Neuron (in vitro differentiated cells): Measurements from ENCODE around the gene MAPK8IP3.
A peak's percentile ranks its signal among the peaks of the same experiment; 100 is the strongest.

Experiments
- H2AFZ ChIP-seq: one replicate; pipeline ENCODE4 v1.6.1; 2013; ENCODE audit warnings: low read depth, mild to moderate bottlenecking, inconsistent platforms, low read length, moderate library complexity
- H3K27me3 ChIP-seq: one replicate; pipeline ENCODE4 v1.6.1; 2013; ENCODE audit warnings: low read length; ENCODE audit not compliant: insufficient read depth
- H3K36me3 ChIP-seq: one replicate; pipeline ENCODE4 v1.6.1; 2013; ENCODE audit warnings: low read length; ENCODE audit not compliant: insufficient read depth
- H3K4me1 ChIP-seq: one replicate; pipeline ENCODE4 v1.6.1; 2013; ENCODE audit warnings: low read length; ENCODE audit not compliant: insufficient read depth
- H3K4me3 ChIP-seq: 2 replicates; pipeline ENCODE4 v1.5.1; 2013; ENCODE audit warnings: mild to moderate bottlenecking, low read length, moderate library complexity
- H3K9me3 ChIP-seq: one replicate; pipeline ENCODE4 v1.6.1; 2013; ENCODE audit warnings: low read length

MAPK8IP3 gene, protein sequence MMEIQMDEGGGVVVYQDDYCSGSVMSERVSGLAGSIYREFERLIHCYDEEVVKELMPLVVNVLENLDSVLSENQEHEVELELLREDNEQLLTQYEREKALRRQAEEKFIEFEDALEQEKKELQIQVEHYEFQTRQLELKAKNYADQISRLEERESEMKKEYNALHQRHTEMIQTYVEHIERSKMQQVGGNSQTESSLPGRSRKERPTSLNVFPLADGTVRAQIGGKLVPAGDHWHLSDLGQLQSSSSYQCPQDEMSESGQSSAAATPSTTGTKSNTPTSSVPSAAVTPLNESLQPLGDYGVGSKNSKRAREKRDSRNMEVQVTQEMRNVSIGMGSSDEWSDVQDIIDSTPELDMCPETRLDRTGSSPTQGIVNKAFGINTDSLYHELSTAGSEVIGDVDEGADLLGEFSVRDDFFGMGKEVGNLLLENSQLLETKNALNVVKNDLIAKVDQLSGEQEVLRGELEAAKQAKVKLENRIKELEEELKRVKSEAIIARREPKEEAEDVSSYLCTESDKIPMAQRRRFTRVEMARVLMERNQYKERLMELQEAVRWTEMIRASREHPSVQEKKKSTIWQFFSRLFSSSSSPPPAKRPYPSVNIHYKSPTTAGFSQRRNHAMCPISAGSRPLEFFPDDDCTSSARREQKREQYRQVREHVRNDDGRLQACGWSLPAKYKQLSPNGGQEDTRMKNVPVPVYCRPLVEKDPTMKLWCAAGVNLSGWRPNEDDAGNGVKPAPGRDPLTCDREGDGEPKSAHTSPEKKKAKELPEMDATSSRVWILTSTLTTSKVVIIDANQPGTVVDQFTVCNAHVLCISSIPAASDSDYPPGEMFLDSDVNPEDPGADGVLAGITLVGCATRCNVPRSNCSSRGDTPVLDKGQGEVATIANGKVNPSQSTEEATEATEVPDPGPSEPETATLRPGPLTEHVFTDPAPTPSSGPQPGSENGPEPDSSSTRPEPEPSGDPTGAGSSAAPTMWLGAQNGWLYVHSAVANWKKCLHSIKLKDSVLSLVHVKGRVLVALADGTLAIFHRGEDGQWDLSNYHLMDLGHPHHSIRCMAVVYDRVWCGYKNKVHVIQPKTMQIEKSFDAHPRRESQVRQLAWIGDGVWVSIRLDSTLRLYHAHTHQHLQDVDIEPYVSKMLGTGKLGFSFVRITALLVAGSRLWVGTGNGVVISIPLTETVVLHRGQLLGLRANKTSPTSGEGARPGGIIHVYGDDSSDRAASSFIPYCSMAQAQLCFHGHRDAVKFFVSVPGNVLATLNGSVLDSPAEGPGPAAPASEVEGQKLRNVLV (N-terminal part only)

GRCh38 chr16:1705688-1706385, at the start of gene MAPK8IP3:
MAPK8IP3 (plus strand) TSS chr16:1706195; CDS start chr16:1706340, 145 bp downstream.
- H3K36me3 ChIP-seq = peaks cover 17% of the 10 kb centered on the region
- peak within 1 kb of the TSS; percentile 94 for H3K4me3 ChIP-seq
- H2AFZ ChIP-seq = peak within 1 kb of the TSS; percentile 15
- H3K4me1 ChIP-seq = peaks cover 21% of the 10 kb centered on the region
- no peaks in the 10 kb centered on the region for H3K9me3 ChIP-seq
- H3K27me3 ChIP-seq = no peaks in the 10 kb centered on the region

- no peak overlapping the region for H2AFZ ChIP-seq
- H3K4me3 ChIP-seq = no peak overlapping the region
- H3K27me3 ChIP-seq = no peaks in the 10 kb centered on the region
- no peaks in the 10 kb centered on the region for H3K9me3 ChIP-seq
- peaks cover 75% of the 10 kb centered on the region for H3K36me3 ChIP-seq
- H3K4me1 ChIP-seq = no peaks in the 10 kb centered on the region
Measured at GRCh38 chr16:1656808-1657617, 49.0 kb upstream of the MAPK8IP3 start.

DNA sequence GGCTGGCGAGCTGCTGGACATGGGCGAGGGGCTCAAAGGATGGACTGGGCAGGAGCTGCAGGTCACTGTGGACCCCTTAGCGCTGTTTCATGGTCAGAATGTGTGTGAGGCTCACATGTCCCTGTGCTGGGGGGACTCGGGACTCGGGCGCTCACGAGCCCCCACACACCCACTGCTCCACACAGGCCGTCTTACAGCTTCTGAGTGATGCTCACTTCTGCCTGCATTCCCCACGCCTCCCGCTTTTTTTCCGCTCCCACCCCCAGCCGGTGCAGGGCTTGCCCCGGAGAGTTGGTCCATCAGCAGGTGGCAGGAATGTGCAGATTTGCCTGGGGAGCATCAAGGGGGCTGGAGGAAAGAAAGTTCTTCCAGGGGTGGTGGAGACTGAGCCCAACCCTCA, 48.2 kb upstream of the MAPK8IP3 start:
- Histone ChIP-seq H3K27me3 (no peaks in the 10 kb centered on the region), H3K4me3 (no peak overlapping the region), H3K9me3 (no peaks in the 10 kb centered on the region), H2AFZ (no peak overlapping the region), H3K4me1 (no peaks in the 10 kb centered on the region), H3K36me3 (peaks cover 76% of the 10 kb centered on the region)

DNA sequence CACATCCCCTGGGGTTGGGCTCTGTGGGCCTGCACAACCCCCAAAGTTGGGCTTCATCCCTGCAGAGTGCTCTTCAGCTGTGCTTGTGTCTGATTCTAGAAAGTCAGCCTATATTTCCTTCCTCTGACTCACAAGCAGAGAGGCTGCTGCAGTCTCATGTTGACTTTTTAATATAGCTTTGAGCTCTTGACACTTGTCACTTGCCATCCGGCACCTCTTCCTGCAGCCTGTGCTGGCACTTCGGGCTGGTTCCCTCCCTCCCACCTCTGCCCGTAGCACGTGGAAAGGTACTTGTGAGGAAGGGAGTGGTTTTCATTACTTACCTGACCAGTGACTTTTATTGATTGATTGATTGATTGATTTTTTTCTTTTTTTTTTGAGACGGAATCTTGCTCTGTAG, 47.0 kb upstream of the MAPK8IP3 start:
- Histone ChIP-seq H3K4me1 (no peaks in the 10 kb centered on the region), H3K36me3 (peaks cover 81% of the 10 kb centered on the region), H3K4me3 (no peak overlapping the region), H3K9me3 (no peaks in the 10 kb centered on the region), H3K27me3 (no peaks in the 10 kb centered on the region), H2AFZ (no peak overlapping the region)

DNA sequence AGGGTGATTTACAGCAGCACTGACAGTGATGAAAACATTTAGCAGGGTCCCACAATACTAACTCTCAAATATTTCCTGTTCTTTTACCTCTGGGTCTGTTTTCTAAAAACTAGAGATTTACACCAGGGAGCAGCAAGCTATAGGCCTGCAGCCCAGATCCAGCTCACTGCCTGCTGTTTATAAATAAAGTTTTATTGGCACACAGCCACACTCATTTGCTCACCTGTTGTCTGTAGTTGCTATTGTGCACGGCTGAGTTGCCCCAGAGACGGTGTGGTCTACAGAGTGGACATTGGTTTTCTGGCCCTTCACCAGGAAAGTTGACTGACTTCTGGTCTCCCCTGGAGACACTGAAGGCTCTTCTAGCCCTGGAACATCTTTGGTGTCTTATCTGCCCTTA, 44.2 kb upstream of the MAPK8IP3 start:
- no peaks in the 10 kb centered on the region for H3K27me3 ChIP-seq
- H3K4me1 ChIP-seq = no peaks in the 10 kb centered on the region
- peaks cover 83% of the 10 kb centered on the region for H3K36me3 ChIP-seq
- no peaks in the 10 kb centered on the region for H3K9me3 ChIP-seq
- H2AFZ ChIP-seq = no peak overlapping the region
- H3K4me3 ChIP-seq = no peak overlapping the region

DNA sequence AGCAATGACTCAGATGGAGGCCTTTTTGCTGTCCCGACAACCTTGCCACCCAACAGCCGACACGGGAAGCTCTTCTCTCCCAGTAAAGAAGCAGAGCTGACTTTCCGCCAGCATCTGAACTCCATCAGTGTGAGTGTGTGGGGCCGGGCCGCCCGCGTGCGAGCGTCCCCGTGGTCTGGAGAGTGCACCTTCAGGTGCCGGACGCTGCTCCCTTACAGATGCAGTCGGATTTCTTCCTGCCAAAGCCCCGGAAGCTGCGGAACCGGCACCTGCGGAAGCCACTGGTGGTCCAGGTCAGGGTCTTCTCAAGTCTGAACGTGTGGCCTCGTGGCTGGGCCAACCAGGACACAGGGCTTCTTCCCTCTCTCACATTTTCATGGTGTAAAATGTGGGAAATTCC, 43.5 kb upstream of the MAPK8IP3 start:
- H3K4me1 ChIP-seq = no peaks in the 10 kb centered on the region
- H3K27me3 ChIP-seq = no peaks in the 10 kb centered on the region
- no peaks in the 10 kb centered on the region for H3K9me3 ChIP-seq
- no peak overlapping the region for H2AFZ ChIP-seq
- H3K4me3 ChIP-seq = no peak overlapping the region
- H3K36me3 ChIP-seq = peaks cover 83% of the 10 kb centered on the region

DNA sequence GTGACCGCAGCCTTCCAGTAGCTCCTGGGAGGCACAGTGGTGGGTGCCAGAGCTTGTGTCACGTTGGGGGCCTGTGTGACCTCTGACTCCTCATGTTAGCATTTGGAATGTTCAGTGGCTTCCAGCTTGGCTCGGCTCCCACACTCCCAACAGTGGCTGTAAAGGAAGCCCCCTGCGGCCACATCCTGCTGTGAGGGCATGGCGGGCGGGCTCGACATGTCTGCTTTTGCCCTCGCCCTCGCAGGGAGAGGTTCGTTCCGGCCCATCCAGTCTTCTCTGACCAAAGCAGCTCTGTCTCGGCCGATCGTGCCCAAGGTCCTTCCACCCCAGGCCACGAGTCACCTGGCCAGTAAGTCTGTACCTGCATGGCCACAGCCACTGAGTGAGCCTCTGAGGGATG, 40.2 kb upstream of the MAPK8IP3 start:
- Histone ChIP-seq H3K36me3 (peaks cover 89% of the 10 kb centered on the region), H2AFZ (no peak overlapping the region), H3K4me3 (no peak overlapping the region), H3K9me3 (no peaks in the 10 kb centered on the region), H3K27me3 (no peaks in the 10 kb centered on the region), H3K4me1 (no peaks in the 10 kb centered on the region)

GRCh38 chr16:1666316-1666715, 39.7 kb upstream of the MAPK8IP3 start:
- no peaks in the 10 kb centered on the region for H3K4me1 ChIP-seq
- no peaks in the 10 kb centered on the region for H3K9me3 ChIP-seq
- peaks cover 93% of the 10 kb centered on the region for H3K36me3 ChIP-seq
- H2AFZ ChIP-seq = no peak overlapping the region
- no peaks in the 10 kb centered on the region for H3K27me3 ChIP-seq
- H3K4me3 ChIP-seq = no peak overlapping the region

DNA sequence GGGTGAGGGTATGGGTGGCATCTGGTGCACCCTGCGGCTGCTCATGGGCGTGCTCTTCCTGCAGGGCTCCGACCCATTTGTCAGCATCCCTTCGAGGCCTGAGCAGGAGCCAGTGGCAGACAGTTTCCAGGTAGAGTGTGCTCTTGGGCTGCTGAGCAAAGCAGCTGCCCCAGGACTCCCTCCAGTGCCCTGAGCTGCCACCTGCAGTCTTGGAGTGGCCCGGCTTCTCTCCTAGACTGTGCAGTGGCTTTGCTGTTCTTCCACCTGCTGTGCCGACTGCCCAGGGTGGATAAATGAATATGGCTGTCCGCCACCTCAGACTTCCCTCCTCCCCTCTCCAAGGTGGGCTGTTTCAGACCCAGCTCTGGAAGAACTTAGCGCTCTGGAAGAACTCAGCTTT, 38.7 kb upstream of the MAPK8IP3 start:
- H3K36me3 ChIP-seq = peaks cover 95% of the 10 kb centered on the region

DNA sequence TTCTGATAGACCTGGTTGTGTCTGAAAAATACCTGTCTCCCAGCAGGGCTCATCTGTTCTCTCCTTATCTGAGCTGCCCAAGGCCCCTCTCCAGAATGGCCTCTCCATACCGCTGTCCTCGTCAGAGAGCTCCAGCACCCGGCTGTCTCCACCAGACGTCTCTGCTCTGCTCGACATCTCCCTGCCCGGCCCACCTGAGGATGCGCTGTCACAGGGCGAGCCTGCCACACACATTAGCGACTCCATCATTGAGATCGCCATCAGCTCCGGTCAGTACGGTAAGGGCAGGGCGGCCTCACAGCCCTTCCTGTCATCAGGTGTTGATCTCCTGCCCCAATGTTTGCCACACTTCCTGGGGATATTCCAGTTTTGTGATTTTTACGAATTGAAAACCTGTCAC, 38.1 kb upstream of the MAPK8IP3 start:
- H3K4me1 ChIP-seq = no peaks in the 10 kb centered on the region
- no peaks in the 10 kb centered on the region for H3K27me3 ChIP-seq
- no peak overlapping the region for H3K4me3 ChIP-seq
- no peak overlapping the region for H2AFZ ChIP-seq
- peaks cover 95% of the 10 kb centered on the region for H3K36me3 ChIP-seq
- no peaks in the 10 kb centered on the region for H3K9me3 ChIP-seq

More for the DNA sequence above, 38.7 kb upstream of the MAPK8IP3 start:
- Histone ChIP-seq H2AFZ (no peak overlapping the region), H3K4me1 (no peaks in the 10 kb centered on the region), H3K4me3 (no peak overlapping the region), H3K9me3 (no peaks in the 10 kb centered on the region), H3K27me3 (no peaks in the 10 kb centered on the region)

DNA sequence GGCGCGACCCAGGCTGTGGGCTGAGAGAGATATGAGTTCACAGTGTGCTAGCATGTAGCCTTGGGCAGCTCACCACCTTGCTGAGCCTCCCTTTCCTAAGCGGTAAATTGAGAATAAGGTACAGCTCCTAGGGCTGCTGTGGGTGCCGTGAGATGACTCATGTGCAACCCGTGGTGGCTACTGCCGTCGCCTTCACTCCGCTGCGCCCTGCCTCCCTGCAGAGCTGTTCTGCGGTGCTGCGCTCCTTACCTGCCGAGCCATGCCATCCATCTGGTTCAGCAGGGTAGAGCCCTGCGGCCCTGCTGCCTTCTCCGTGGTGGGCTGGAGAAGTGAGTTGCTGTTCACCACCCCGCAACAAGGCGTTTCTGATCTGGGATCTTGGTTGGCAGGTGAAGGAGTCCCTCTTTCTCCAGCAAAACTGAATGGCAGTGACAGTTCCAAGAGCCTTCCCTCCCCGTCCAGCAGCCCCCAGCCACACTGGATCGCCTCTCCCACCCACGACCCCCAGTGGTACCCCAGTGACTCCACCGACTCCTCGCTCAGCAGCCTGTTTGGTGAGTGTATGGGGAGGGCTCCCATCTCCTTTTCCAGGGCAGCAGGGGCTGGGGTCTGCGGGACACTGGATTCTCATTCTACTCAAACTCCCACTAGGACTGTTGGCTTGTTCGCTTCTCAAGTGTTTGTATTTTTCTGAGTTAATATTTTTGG, 37.2 kb upstream of the MAPK8IP3 start:
- H3K36me3 ChIP-seq = peaks cover 96% of the 10 kb centered on the region
- no peak overlapping the region for H2AFZ ChIP-seq
- H3K9me3 ChIP-seq = no peaks in the 10 kb centered on the region
- H3K4me3 ChIP-seq = no peak overlapping the region
- no peaks in the 10 kb centered on the region for H3K4me1 ChIP-seq
- H3K27me3 ChIP-seq = no peaks in the 10 kb centered on the region
